Prostate gland (tissue), 2 donors: ENCODE measurements around the gene CHD3. TPM values are rescaled to one million over a fixed set of nuclear protein-coding genes. Genes with fewer than 3 reads are reported as not detected.

Experiments used
- DNase-seq: peaks from one replicate; pipeline ENCODE4 v3.0.0-alpha.2; 2019; ENCODE audit warnings: low spot score
- H3K27ac ChIP-seq, 2 donors: fragments of 200-600 bp; sonication (generic); 2 replicates each; pipeline ENCODE4 v1.5.1; 2017 to 2019
- H3K27me3 ChIP-seq: fragments of 200-600 bp; sonication (generic); replicated peaks from 2 replicates; pipeline ENCODE4 v1.5.1; 2019; ENCODE audit not compliant: insufficient read depth
- H3K36me3 ChIP-seq, 2 donors: fragments of 200-600 bp; sonication (generic); 1 replicate in 1 of 2; 2 replicates in 1 of 2; pipeline versions ENCODE4 v1.5.1 to v1.8.1; 2017 to 2019
- H3K4me1 ChIP-seq: fragments of 200-600 bp; sonication (generic); replicated peaks from 2 replicates; pipeline ENCODE4 v1.5.1; 2019
- H3K4me3 ChIP-seq, 2 donors: fragments of 200-600 bp; sonication (generic); 2 replicates each; pipeline ENCODE4 v1.5.1; 2017 to 2019
- H3K9me3 ChIP-seq: fragments of 200-600 bp; sonication (generic); 2 replicates; pipeline ENCODE4 v1.5.1; 2017
- CTCF ChIP-seq, 4 experiments: fragments of 200-600 bp in 2 of 4; fragments of 450-650 bp in 2 of 4; sonication (generic) in 2 of 4; IDR thresholded peaks; 1 replicate in 3 of 4; 2 replicates in 1 of 4; pipeline ENCODE4 v1.5.1; 2016 to 2019; ENCODE audit warnings: antibody characterized with exemption in 4 of 4, mild to moderate bottlenecking in 2 of 4, moderate library complexity in 2 of 4
- POLR2A ChIP-seq: fragments of 450-650 bp; IDR thresholded peaks from one replicate; pipeline ENCODE4 v1.6.1; 2016; ENCODE audit warnings: antibody characterized with exemption, mild to moderate bottlenecking
- POLR2AphosphoS5 ChIP-seq: sonication (generic); formaldehyde crosslinking; IDR thresholded peaks from one replicate; pipeline ENCODE4 v1.6.1; 2017; ENCODE audit warnings: antibody characterized with exemption
- WGBS: methylation state at CpG from one replicate; pipeline ENCODE4 v1.1.5; 2018; 5-methylcytosine and 5-hydroxymethylcytosine counted together
- intact Hi-C: fragments of 100-400 bp; cut with DNase I; formaldehyde crosslinking; loops from one replicate; pipeline ENCODE4 v1.14.2; 2022
- total RNA-seq, 2 donors: library from RNA; depleted of rRNA; stranded (reverse); fragments of >200 nt; gene quantifications; one replicate each; pipeline ENCODE4 v1.1.0, GENCODE V29; 2016

The CHD3 gene
- total RNA-seq, 2 donors from 2014 or later, result 166 to 196 TPM

DNA sequence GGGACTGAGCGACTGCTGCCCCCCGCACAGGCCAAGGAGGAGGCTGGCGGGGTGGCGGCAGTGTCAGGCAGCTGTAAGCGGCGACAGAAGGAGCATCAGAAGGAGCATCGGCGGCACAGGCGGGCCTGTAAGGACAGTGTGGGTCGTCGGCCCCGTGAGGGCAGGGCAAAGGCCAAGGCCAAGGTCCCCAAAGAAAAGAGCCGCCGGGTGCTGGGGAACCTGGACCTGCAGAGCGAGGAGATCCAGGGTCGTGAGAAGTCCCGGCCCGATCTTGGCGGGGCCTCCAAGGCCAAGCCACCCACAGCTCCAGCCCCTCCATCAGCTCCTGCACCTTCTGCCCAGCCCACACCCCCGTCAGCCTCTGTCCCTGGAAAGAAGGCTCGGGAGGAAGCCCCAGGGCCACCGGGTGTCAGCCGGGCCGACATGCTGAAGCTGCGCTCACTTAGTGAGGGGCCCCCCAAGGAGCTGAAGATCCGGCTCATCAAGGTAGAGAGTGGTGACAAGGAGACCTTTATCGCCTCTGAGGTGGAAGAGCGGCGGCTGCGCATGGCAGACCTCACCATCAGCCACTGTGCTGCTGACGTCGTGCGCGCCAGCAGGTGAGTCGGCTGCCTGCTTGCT is 39.3 kb upstream of the CHD3 start:
- Histone ChIP-seq H3K9me3 (no peaks in the 10 kb centered on the region), H3K27ac (no peak overlapping the region), H3K36me3 (peaks cover 23 to 33% of the 10 kb centered on the region in 2 donors), H3K4me3 (no peak overlapping the region), H3K4me1 (peaks cover 11% of the 10 kb centered on the region), H3K27me3 (no peaks in the 10 kb centered on the region)
- 85% methylated on average over 35 of the region's 35 CpGs for WGBS
- DNase-seq, result no peak
- TF ChIP-seq POLR2A (no peak), CTCF (IDR thresholded peaks at IDR 0.05) (no peak), POLR2AphosphoS5 (no peak)
- intact Hi-C loops, result loop anchor here (10.0 kb wide), 1 partner anchor 306 kb away; the partner anchor contains the start of gene PER1

GRCh38 chr17:7849751-7850504 is 38.7 kb upstream of the CHD3 start:
- intact Hi-C loops, result loop anchor here (2.0 to 10.0 kb wide), 2 partner anchors 27 to 305 kb away; partner anchors contain the start of gene PER1
- no peak for DNase-seq
- no peaks in the 10 kb centered on the region for H3K27me3 ChIP-seq
- peaks cover 10% of the 10 kb centered on the region for H3K4me1 ChIP-seq
- peaks cover 23 to 33% of the 10 kb centered on the region in 2 donors for H3K36me3 ChIP-seq
- H3K9me3 ChIP-seq, result no peaks in the 10 kb centered on the region
- TF ChIP-seq CTCF (IDR thresholded peaks at IDR 0.05) (no peak), POLR2AphosphoS5 (no peak), POLR2A (no peak)
- H3K27ac ChIP-seq, result no peak overlapping the region
- no peak overlapping the region for H3K4me3 ChIP-seq
- WGBS, result 84% methylated on average over 12 of the region's 12 CpGs

GRCh38 chr17:7850701-7851437 is 37.7 kb upstream of the CHD3 start:
- Histone ChIP-seq H3K27ac (peak overlapping the region in 1 of 2 donors; percentile 43), H3K4me3 (no peak overlapping the region), H3K36me3 (peaks cover 23 to 33% of the 10 kb centered on the region in 2 donors), H3K4me1 (peaks cover under 1% of the 10 kb centered on the region), H3K9me3 (no peaks in the 10 kb centered on the region), H3K27me3 (no peaks in the 10 kb centered on the region)
- no peak for DNase-seq
- TF ChIP-seq CTCF (IDR thresholded peaks at IDR 0.05) (no peak), POLR2AphosphoS5 (no peak), POLR2A (no peak)
- intact Hi-C loops, result loop anchor here (2.0 kb wide), 1 partner anchor 28 kb away; no protein-coding TSS in a partner anchor
- 88% methylated on average over 17 of the region's 17 CpGs for WGBS

DNA sequence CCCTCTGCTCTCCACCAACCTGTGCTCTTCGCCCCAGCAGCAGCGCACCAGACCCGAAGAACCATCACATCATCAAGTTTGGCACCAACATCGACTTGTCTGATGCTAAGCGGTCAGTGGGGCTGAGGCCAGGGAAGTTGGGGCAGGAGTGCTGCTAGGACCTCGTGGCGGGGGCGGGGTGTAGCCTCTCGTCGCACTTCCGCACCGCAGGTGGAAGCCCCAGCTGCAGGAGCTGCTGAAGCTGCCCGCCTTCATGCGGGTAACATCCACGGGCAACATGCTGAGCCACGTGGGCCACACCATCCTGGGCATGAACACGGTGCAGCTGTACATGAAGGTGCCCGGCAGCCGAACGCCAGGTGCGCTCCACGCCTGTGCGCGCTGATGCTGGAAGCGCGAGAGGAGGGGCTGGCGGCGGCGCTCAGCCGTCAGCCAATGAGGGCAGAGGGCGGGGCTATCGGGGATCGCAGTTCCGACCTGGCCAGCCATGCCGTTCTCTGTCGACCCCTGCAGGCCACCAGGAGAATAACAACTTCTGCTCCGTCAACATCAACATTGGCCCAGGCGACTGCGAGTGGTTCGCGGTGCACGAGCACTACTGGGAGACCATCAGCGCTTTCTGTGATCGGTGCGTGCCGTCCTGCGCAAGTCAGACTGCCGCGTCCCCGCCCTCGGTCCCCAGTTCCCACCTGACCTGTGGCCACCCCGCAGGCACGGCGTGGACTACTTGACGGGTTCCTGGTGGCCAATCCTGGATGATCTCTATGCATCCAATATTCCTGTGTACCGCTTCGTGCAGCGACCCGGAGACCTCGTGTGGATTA is 36.9 kb upstream of the CHD3 start:
- TF ChIP-seq POLR2AphosphoS5, result peak; percentile 93
- TF ChIP-seq CTCF (IDR thresholded peaks at IDR 0.05), result peak; percentile 95 to 100 (median 99)
- no peak for TF ChIP-seq POLR2A
- Histone ChIP-seq H3K4me3 (no peak overlapping the region), H3K4me1 (peaks cover 5% of the 10 kb centered on the region), H3K9me3 (no peaks in the 10 kb centered on the region), H3K27me3 (no peaks in the 10 kb centered on the region), H3K36me3 (peaks cover 17 to 31% of the 10 kb centered on the region in 2 donors), H3K27ac (peak overlapping the region; percentile 27 to 43)
- intact Hi-C loops, result loop anchor here (2.0 kb wide), 2 partner anchors 29 to 109 kb away; no protein-coding TSS in a partner anchor
- WGBS, result 19% methylated on average over 60 of the region's 60 CpGs
- DNase-seq, result peak; percentile 90
